ENCODE data around the gene TMBIM4.

Gene TMBIM4

GRCh38 chr12:66194122-66194521, 24.3 kb upstream of the TMBIM4 start:
- Histone ChIP-seq H3K27me3 (replicated peaks; ENCODE audit: control insufficient read depth, insufficient read depth, low read length) (no peaks in the 10 kb centered on the region; the same call in 1 of the 2 replicates), H3K4me3 (replicated peaks; ENCODE audit: low read depth, low read length) (no peak overlapping the region), H3K36me3 (ENCODE audit: control insufficient read depth, insufficient read depth, low read length) (no peaks in the 10 kb centered on the region)
- DNase-seq (ENCODE audit: extremely low read depth, insufficient read length), result no peak
- TF ChIP-seq CTCF (IDR thresholded peaks at IDR 0.05; ENCODE audit: insufficient read depth, low read length, poor library complexity, severe bottlenecking), result no peak

- no peak overlapping the region for H3K4me3 ChIP-seq (replicated peaks; ENCODE audit: low read depth, low read length)
- no peak for DNase-seq (ENCODE audit: extremely low read depth, insufficient read length)
- no peaks in the 10 kb centered on the region for H3K36me3 ChIP-seq (ENCODE audit: control insufficient read depth, insufficient read depth, low read length)
- TF ChIP-seq CTCF (IDR thresholded peaks at IDR 0.05; ENCODE audit: insufficient read depth, low read length, poor library complexity, severe bottlenecking), result no peak
- no peaks in the 10 kb centered on the region; the same call in 1 of the 2 replicates for H3K27me3 ChIP-seq (replicated peaks; ENCODE audit: control insufficient read depth, insufficient read depth, low read length)
Measured at GRCh38 chr12:66191547-66192126, 21.8 kb upstream of the TMBIM4 start.

- Histone ChIP-seq H3K27me3 (replicated peaks; ENCODE audit: control insufficient read depth, insufficient read depth, low read length) (no peaks in the 10 kb centered on the region; the same call in 1 of the 2 replicates), H3K36me3 (ENCODE audit: control insufficient read depth, insufficient read depth, low read length) (no peaks in the 10 kb centered on the region), H3K4me3 (replicated peaks; ENCODE audit: low read depth, low read length) (no peak overlapping the region)
- DNase-seq (ENCODE audit: extremely low read depth, insufficient read length), result no peak
- no peak for TF ChIP-seq CTCF (IDR thresholded peaks at IDR 0.05; ENCODE audit: insufficient read depth, low read length, poor library complexity, severe bottlenecking)
Measured at GRCh38 chr12:66190519-66191370, 20.9 kb upstream of the TMBIM4 start.

- TF ChIP-seq CTCF (IDR thresholded peaks at IDR 0.05; ENCODE audit: insufficient read depth, low read length, poor library complexity, severe bottlenecking), result no peak
- Histone ChIP-seq H3K4me3 (replicated peaks; ENCODE audit: low read depth, low read length) (no peak overlapping the region), H3K36me3 (ENCODE audit: control insufficient read depth, insufficient read depth, low read length) (no peaks in the 10 kb centered on the region), H3K27me3 (replicated peaks; ENCODE audit: control insufficient read depth, insufficient read depth, low read length) (no peaks in the 10 kb centered on the region; the same call in 1 of the 2 replicates)
- DNase-seq (ENCODE audit: extremely low read depth, insufficient read length), result no peak
Measured at GRCh38 chr12:66189889-66190288, 20.1 kb upstream of the TMBIM4 start.

- no peaks in the 10 kb centered on the region; the same call in 1 of the 2 replicates for H3K27me3 ChIP-seq (replicated peaks; ENCODE audit: control insufficient read depth, insufficient read depth, low read length)
- DNase-seq (ENCODE audit: extremely low read depth, insufficient read length), result no peak
- no peaks in the 10 kb centered on the region for H3K36me3 ChIP-seq (ENCODE audit: control insufficient read depth, insufficient read depth, low read length)
- TF ChIP-seq CTCF (IDR thresholded peaks at IDR 0.05; ENCODE audit: insufficient read depth, low read length, poor library complexity, severe bottlenecking), result no peak
- no peak overlapping the region; the same call in 1 of the 2 replicates for H3K4me3 ChIP-seq (replicated peaks; ENCODE audit: low read depth, low read length)
Measured at GRCh38 chr12:66189486-66189843, 19.7 kb upstream of the TMBIM4 start.
